ENCODE data around the gene ZFYVE28.

GRCh38 chr4:2359591-2360395 lies 58.7 kb downstream of the ZFYVE28 start:
- TF ChIP-seq EZH2 (IDR thresholded peaks at IDR 0.05; ENCODE audit: low read depth) (no peak), CTCF (conservative IDR thresholded peaks at IDR 0.05) (no peak)
